Suprapubic skin (tissue), 4 donors: ENCODE measurements around the gene STK38L.

Source experiments
- EP300 ChIP-seq: sonication (generic); formaldehyde crosslinking; IDR thresholded peaks from one replicate; pipeline ENCODE4 v1.6.1; 2017; ENCODE audit warnings: antibody characterized with exemption
- POLR2A ChIP-seq, 2 donors: fragments of 450-650 bp; IDR thresholded peaks; one replicate each; pipeline ENCODE4 v1.6.1; 2017; ENCODE audit warnings: antibody characterized with exemption in 2 of 2, mild to moderate bottlenecking in 2 of 2, moderate library complexity in 2 of 2
- POLR2AphosphoS5 ChIP-seq, 3 donors: sonication (generic); formaldehyde crosslinking; IDR thresholded peaks; one replicate each; pipeline ENCODE4 v1.6.1; 2017; ENCODE audit warnings: antibody characterized with exemption in 3 of 3
- TF ChIP-seq, protein P1 (sequence below), 2 donors: fragments of 200-600 bp in 1 of 2; fragments of 450-650 bp in 1 of 2; sonication (generic) in 1 of 2; IDR thresholded peaks; one replicate each; pipeline ENCODE4 v1.5.1; 2016 to 2019; ENCODE audit warnings: antibody characterized with exemption in 2 of 2, mild to moderate bottlenecking in 1 of 2, moderate library complexity in 1 of 2

DNA sequence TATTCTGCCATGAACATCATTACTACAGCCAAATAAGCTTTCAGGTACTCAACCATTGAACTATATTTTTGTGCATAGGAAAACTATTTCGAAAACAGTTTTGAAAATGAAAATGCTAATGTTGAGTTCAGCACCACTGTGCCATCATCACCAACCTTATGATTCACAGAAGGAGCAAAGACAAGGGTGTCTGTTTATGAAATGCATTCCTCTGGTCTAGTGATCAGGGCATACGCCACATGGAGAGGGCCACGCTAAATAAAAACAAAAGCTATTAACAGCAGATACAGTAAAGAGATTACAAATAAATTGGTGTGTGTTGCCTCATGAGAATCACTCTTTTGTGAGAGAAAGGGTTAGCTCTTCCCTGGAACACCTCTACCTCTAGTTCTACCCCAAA lies 45.3 kb downstream of the STK38L start:
- TF ChIP-seq, protein P1, sequence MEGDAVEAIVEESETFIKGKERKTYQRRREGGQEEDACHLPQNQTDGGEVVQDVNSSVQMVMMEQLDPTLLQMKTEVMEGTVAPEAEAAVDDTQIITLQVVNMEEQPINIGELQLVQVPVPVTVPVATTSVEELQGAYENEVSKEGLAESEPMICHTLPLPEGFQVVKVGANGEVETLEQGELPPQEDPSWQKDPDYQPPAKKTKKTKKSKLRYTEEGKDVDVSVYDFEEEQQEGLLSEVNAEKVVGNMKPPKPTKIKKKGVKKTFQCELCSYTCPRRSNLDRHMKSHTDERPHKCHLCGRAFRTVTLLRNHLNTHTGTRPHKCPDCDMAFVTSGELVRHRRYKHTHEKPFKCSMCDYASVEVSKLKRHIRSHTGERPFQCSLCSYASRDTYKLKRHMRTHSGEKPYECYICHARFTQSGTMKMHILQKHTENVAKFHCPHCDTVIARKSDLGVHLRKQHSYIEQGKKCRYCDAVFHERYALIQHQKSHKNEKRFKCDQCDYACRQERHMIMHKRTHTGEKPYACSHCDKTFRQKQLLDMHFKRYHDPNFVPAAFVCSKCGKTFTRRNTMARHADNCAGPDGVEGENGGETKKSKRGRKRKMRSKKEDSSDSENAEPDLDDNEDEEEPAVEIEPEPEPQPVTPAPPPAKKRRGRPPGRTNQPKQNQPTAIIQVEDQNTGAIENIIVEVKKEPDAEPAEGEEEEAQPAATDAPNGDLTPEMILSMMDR (IDR thresholded peaks at IDR 0.05), result no peak
- no peak for TF ChIP-seq POLR2A (IDR thresholded peaks at IDR 0.05)
- TF ChIP-seq EP300, result no peak
- TF ChIP-seq POLR2AphosphoS5 (IDR thresholded peaks at IDR 0.05), result no peak
